Neural cell (in vitro differentiated cells): ENCODE measurements around the gene ADAMTS15.

Experiments used
- EP300 ChIP-seq: fragments of 450-650 bp; conservative IDR thresholded peaks from 2 replicates; pipeline ENCODE4 v1.6.1; 2014; ENCODE audit warnings: antibody characterized with exemption, mild to moderate bottlenecking, moderate library complexity; ENCODE audit not compliant: poor library complexity, severe bottlenecking
- EZH2 ChIP-seq: fragments of 200-600, 300-800 bp; shearing (Covaris generic), sonication (generic); IDR thresholded peaks from 2 replicates; pipeline ENCODE4 v1.6.1; 2014; ENCODE audit warnings: antibody characterized with exemption, low read length, borderline replicate concordance, mild to moderate bottlenecking; ENCODE audit not compliant: insufficient read depth, poor library complexity, severe bottlenecking
- POLR2AphosphoS5 ChIP-seq: IDR thresholded peaks from 2 replicates; pipeline ENCODE4 v1.6.1; 2012
- RAD21 ChIP-seq: fragments of 450-650 bp; conservative IDR thresholded peaks from 2 replicates; pipeline ENCODE4 v1.6.1; 2014; ENCODE audit warnings: antibody characterized with exemption, mild to moderate bottlenecking, moderate library complexity
- REST ChIP-seq: IDR thresholded peaks from 2 replicates; pipeline ENCODE4 v1.6.1; 2012; ENCODE audit warnings: borderline replicate concordance
- SMC3 ChIP-seq: fragments of 450-650 bp; conservative IDR thresholded peaks from 2 replicates; pipeline ENCODE4 v1.6.1; 2014; ENCODE audit warnings: antibody characterized with exemption, mild to moderate bottlenecking, moderate library complexity; ENCODE audit not compliant: poor library complexity
- TAF1 ChIP-seq: IDR thresholded peaks from 2 replicates; pipeline ENCODE4 v1.6.1; 2012; ENCODE audit warnings: low read depth
- TF ChIP-seq, protein P1 (sequence below): fragments of 450-650 bp; IDR thresholded peaks from 2 replicates; pipeline ENCODE4 v1.5.1; 2014; ENCODE audit warnings: antibody characterized with exemption, mild to moderate bottlenecking, moderate library complexity; ENCODE audit not compliant: poor library complexity, severe bottlenecking

- no peak for TF ChIP-seq TAF1
- no peak for TF ChIP-seq POLR2AphosphoS5
- TF ChIP-seq, protein P1, sequence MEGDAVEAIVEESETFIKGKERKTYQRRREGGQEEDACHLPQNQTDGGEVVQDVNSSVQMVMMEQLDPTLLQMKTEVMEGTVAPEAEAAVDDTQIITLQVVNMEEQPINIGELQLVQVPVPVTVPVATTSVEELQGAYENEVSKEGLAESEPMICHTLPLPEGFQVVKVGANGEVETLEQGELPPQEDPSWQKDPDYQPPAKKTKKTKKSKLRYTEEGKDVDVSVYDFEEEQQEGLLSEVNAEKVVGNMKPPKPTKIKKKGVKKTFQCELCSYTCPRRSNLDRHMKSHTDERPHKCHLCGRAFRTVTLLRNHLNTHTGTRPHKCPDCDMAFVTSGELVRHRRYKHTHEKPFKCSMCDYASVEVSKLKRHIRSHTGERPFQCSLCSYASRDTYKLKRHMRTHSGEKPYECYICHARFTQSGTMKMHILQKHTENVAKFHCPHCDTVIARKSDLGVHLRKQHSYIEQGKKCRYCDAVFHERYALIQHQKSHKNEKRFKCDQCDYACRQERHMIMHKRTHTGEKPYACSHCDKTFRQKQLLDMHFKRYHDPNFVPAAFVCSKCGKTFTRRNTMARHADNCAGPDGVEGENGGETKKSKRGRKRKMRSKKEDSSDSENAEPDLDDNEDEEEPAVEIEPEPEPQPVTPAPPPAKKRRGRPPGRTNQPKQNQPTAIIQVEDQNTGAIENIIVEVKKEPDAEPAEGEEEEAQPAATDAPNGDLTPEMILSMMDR = no peak
- TF ChIP-seq EP300 = no peak
- TF ChIP-seq SMC3 = no peak
- no peak for TF ChIP-seq RAD21
- TF ChIP-seq REST = no peak
- no peak for TF ChIP-seq EZH2
Measured at GRCh38 chr11:130429983-130430382, 18.5 kb upstream of the ADAMTS15 start.
